DOHH2 (cell line): ENCODE data around the gene RINL.

Experiments used
- CTCF ChIP-seq: fragments of 200-600 bp; sonication (generic); IDR thresholded peaks from one replicate; pipeline ENCODE4 v1.5.1; 2014; ENCODE audit warnings: antibody characterized with exemption, mild to moderate bottlenecking, low read depth, low read length; ENCODE audit not compliant: poor library complexity, severe bottlenecking
- EZH2phosphoT487 ChIP-seq: fragments of 200-600 bp; sonication (generic); IDR thresholded peaks from 2 replicates; pipeline ENCODE4 v1.6.1; 2017; ENCODE audit warnings: borderline replicate concordance, mild to moderate bottlenecking, antibody characterized with exemption, low read length, moderate library complexity, mixed read lengths

GRCh38 chr19:38912600-38913514 is 34.8 kb upstream of the RINL start:
- no peak for TF ChIP-seq CTCF
- no peak for TF ChIP-seq EZH2phosphoT487
